B cell (primary cell): ENCODE results near the gene AP4E1.

Experiments
- EZH2 ChIP-seq: IDR thresholded peaks from 2 replicates; pipeline ENCODE4 v1.6.1; 2012; ENCODE audit warnings: borderline replicate concordance, low read depth, mild to moderate bottlenecking, moderate library complexity, low read length; ENCODE audit not compliant: insufficient read depth, poor library complexity, severe bottlenecking
- TF ChIP-seq, protein P1 (sequence below): fragments of 200-600 bp; IDR thresholded peaks from one replicate; pipeline ENCODE4 v1.8.0; 2022; ENCODE audit warnings: antibody characterized with exemption, mild to moderate bottlenecking

GRCh38 chr15:50907601-50908208 is 778 bp upstream of the AP4E1 start:
- TF ChIP-seq EZH2 = no peak
- TF ChIP-seq, protein P1, sequence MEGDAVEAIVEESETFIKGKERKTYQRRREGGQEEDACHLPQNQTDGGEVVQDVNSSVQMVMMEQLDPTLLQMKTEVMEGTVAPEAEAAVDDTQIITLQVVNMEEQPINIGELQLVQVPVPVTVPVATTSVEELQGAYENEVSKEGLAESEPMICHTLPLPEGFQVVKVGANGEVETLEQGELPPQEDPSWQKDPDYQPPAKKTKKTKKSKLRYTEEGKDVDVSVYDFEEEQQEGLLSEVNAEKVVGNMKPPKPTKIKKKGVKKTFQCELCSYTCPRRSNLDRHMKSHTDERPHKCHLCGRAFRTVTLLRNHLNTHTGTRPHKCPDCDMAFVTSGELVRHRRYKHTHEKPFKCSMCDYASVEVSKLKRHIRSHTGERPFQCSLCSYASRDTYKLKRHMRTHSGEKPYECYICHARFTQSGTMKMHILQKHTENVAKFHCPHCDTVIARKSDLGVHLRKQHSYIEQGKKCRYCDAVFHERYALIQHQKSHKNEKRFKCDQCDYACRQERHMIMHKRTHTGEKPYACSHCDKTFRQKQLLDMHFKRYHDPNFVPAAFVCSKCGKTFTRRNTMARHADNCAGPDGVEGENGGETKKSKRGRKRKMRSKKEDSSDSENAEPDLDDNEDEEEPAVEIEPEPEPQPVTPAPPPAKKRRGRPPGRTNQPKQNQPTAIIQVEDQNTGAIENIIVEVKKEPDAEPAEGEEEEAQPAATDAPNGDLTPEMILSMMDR = no peak
